Measurements from ENCODE around the gene ORMDL2.
A peak's percentile ranks its signal among the peaks of the same experiment; 100 is the strongest.

ORMDL2 gene

GRCh38 chr12:55817345-55818139 lies at the start of gene ORMDL2, which contains the start of gene SARNP:
Gene ORMDL2, plus strand, starts transcription at chr12:55818041. Its CDS starts 959 bp downstream, at chr12:55819000.
Gene SARNP, minus strand, starts transcription at chr12:55817724. Its CDS starts 23 bp downstream, at chr12:55817701.
- ChIA-PET POLR2A (ENCODE audit: low non-redundant PET) (interaction anchor here (0.5 to 1.4 kb wide), 4 partner anchors 12 to 110 kb away, joined by 3 to 12 read pairs (median 6); partner anchors contain the start of genes DNAJC14 and PYM1), CTCF (interaction anchor here (1.2 kb wide), 1 partner anchor 79 kb away, joined by 4 read pairs; no protein-coding TSS in a partner anchor)
- peak; percentile 99 for DNase-seq (ENCODE audit: low spot score)
- no peak for TF ChIP-seq CTCF (conservative IDR thresholded peaks at IDR 0.05; ENCODE audit: low read depth)
- peak within 1 kb of the TSS; percentile 83 for H3K27ac ChIP-seq

GRCh38 chr12:55771736-55772135 lies 46.1 kb upstream of the ORMDL2 start:
- no peak for DNase-seq (ENCODE audit: low spot score)
- TF ChIP-seq CTCF (conservative IDR thresholded peaks at IDR 0.05; ENCODE audit: low read depth): no peak
- no peak overlapping the region for H3K27ac ChIP-seq
- ChIA-PET POLR2A (ENCODE audit: low non-redundant PET) (no interaction called here), CTCF (no interaction called here)

GRCh38 chr12:55777856-55778255 lies 40.0 kb upstream of the ORMDL2 start:
- POLR2A ChIA-PET (ENCODE audit: low non-redundant PET): no interaction called here
- DNase-seq (ENCODE audit: low spot score): no peak
- no peak overlapping the region for H3K27ac ChIP-seq
- TF ChIP-seq CTCF (conservative IDR thresholded peaks at IDR 0.05; ENCODE audit: low read depth): no peak
- CTCF ChIA-PET: no interaction called here

GRCh38 chr12:55780685-55781084 lies 37.2 kb upstream of the ORMDL2 start:
- no peak overlapping the region for H3K27ac ChIP-seq
- no peak for DNase-seq (ENCODE audit: low spot score)
- ChIA-PET POLR2A (ENCODE audit: low non-redundant PET) (no interaction called here), CTCF (no interaction called here)
- no peak for TF ChIP-seq CTCF (conservative IDR thresholded peaks at IDR 0.05; ENCODE audit: low read depth)

GRCh38 chr12:55788546-55788945 lies 29.3 kb upstream of the ORMDL2 start:
- no peak for TF ChIP-seq CTCF (conservative IDR thresholded peaks at IDR 0.05; ENCODE audit: low read depth)
- ChIA-PET CTCF (no interaction called here), POLR2A (ENCODE audit: low non-redundant PET) (no interaction called here)
- no peak overlapping the region for H3K27ac ChIP-seq
- no peak for DNase-seq (ENCODE audit: low spot score)

GRCh38 chr12:55789171-55789570 lies 28.7 kb upstream of the ORMDL2 start:
- ChIA-PET CTCF (no interaction called here), POLR2A (ENCODE audit: low non-redundant PET) (no interaction called here)
- no peak for DNase-seq (ENCODE audit: low spot score)

More at GRCh38 chr12:55789171-55789570, 28.7 kb upstream of the ORMDL2 start:
- no peak for TF ChIP-seq CTCF (conservative IDR thresholded peaks at IDR 0.05; ENCODE audit: low read depth)
- H3K27ac ChIP-seq: no peak overlapping the region
